GM21367 (cell line): ENCODE results near the gene AHNAK2.
"Not testable (repeated sequence)": the region's sequence is repeated elsewhere in the genome, so short reads cannot be mapped to it uniquely, and the experiment has no call there.

Experiments used
- ATAC-seq: cut with Tn5 transposase; IDR thresholded peaks from one replicate; pipeline ENCODE4 v1.9.1; 2021; ENCODE audit not compliant: unreplicated experiment

The AHNAK2 gene

DNA sequence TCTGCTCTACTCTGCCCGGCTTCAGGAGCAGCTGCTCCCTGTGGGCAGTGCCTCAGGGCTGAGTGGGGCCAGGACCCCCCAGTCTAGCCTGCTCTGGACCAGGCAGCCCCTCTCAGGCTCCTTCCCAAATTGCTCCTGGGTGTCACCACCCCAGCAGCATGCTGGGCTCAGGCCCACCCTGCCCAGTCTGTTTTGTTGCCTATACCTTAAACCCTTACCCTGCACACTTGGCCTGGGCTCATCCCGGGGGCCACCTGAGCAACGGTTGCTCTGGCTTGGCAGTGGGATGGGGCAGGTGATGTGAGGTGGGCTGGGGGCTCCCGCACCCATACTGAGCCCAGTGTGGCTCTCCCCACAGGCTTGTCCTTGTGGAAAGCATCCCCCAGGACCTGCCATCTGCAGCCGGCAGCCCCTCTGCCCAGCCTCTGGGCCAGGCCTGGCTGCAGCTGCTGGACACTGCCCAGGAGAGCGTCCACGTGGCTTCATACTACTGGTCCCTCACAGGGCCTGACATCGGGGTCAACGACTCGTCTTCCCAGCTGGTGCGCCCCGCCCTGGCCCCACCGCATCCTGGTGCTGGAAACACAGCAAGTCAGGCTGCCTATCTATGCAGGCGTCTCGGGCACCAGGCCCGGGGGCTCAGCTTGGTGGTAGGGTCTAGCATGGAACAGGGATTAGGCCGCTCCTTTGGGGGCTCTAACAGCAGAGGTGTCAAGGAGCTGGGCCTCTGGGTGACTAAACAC lies 49.6 kb downstream of the AHNAK2 start:
- ATAC-seq = no peak

DNA sequence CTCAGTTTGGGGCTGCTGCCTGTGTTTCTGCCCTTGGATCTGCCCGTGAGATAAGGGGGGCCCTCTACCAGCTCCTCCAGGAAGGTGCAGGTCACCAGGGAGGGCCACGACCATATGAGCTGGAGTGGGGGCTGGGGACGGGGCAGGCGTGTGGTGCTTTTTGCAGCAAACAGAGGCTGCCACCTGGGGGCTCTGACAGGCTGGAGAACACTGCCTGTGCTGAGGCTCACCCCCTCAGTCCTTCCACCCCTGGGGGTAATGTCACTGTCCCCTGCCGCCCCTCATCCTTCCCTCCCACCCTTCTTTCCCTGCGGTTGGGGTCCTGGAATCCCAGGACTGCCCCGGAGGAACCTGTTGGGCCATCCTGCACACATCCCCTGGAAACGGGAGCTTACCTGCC lies 50.3 kb downstream of the AHNAK2 start:
- no peak for ATAC-seq

DNA sequence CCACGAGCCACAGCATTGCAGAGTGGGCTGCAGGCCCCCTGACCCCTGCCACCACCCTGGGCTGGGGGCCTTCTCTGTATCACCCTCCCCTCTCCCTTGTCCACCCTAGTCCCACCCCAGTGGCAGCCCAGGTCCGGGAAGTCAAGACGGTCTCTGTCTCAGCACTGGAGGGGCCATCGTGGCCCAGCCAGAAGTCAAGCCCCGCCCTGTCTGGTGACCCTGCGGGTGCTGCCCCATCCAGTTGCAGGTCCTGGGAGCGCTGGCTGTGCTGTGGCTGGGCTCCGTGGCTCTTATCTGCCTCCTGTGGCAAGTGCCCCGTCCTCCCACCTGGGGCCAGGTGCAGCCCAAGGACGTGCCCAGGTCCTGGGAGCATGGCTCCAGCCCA lies 50.8 kb downstream of the AHNAK2 start:
- ATAC-seq = no peak

DNA sequence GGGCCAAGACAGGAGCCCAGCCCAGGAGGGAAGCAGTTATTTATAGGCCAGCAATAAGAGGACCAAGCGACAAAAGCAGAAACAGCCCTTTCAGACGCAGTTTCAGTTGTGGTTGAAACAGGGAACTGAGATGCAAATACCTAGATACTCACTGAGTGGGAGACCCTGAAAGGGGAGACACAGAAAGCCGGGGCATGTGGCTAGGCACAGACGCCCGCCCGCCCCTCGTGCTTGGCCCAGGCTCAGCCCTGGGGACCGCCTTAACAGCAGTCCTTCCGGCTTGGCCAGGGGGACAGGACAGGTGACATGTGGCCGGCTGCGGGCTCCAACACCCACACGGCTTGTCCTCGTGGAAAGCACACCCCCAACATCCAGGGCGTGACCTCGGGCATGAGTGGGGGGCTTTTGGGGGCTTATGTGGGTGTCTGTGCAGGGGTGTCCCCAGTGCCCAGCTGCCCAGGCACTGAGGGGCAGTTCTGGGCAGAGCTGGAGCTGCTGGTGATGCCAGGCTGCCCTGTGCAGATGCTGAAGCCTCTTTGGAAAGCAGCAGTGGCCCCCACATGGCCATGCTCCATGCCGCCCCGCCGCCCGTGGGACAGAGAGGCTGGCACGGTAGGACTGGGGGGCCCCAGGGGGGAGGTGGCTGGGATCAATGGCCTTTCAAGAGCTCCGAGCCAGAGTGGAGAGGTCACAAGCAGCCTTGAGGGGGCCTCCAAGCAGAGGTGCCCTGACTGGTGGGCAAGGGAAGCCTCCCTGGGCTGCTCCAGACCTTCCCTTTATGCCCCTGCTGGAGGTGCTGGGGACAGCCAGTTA lies 51.3 kb downstream of the AHNAK2 start:
- ATAC-seq = peak; percentile 74

DNA sequence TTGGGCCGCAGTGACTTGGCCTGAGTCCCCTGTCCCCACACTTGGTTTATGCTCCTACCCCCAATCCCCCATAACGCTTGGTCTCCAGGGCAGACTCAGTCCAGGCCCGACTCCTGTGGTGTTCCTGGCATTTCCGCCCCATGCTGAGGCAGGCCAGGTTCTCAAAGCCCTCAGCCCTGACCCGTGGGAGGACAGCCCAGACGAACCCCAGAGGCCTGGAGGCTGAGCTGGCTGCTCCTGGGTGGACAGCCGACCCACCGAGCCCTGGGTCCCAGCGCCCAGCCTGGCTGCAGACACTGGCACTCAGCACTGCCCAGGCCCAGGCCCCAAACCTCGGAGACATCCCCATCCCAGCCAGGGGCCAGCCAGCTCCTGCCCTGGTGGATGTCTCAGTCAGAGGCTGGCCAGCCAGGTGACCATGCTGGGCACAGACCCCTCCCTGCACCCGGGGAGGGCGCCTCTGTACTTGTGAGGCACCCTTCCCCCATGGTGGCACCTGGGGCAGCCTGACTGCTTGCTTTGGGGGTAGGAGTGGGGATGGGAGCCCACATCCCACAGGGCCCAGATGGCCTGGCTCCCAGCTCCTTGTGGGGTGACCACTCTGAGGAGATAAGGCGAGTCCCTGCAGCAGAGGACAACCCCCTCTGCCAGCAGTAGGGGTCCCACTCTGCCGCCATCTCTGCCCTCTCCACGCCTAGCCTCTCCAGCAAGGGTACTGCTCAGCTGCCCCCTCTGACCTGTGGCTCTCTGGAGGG lies 52.1 kb downstream of the AHNAK2 start:
- ATAC-seq = peak; percentile 6

DNA sequence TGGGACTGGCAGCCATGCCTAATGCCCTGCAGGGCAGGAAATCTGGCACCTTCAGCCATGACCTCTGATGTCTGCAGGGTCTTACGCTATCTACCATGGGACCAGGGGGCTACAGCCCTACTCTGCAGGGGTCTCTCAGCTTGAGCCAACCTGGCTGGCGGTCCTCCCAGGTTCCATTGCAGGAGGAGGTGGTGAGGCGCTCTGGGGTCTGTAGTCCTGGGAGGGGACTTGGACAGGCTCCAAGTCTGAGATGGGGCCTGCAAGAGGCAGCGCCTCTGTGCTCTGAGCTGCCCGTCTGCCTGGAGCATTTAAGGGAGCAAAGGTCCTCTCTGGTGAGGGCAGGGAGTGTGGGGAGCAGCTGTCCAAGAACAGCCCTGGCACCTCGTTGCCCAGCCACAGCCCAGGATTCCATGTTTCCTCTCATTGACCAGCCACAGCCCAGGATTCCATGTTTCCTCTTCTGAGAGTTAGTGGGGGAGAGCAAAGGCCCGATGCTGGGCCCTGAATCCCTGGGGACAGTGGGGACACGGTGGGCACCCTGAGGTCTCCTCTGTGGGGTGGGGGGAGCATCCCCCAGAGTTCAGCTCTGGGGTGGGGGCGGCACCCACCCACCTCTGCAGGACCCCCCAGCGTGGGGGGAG lies 52.8 kb downstream of the AHNAK2 start:
- ATAC-seq = no peak

DNA sequence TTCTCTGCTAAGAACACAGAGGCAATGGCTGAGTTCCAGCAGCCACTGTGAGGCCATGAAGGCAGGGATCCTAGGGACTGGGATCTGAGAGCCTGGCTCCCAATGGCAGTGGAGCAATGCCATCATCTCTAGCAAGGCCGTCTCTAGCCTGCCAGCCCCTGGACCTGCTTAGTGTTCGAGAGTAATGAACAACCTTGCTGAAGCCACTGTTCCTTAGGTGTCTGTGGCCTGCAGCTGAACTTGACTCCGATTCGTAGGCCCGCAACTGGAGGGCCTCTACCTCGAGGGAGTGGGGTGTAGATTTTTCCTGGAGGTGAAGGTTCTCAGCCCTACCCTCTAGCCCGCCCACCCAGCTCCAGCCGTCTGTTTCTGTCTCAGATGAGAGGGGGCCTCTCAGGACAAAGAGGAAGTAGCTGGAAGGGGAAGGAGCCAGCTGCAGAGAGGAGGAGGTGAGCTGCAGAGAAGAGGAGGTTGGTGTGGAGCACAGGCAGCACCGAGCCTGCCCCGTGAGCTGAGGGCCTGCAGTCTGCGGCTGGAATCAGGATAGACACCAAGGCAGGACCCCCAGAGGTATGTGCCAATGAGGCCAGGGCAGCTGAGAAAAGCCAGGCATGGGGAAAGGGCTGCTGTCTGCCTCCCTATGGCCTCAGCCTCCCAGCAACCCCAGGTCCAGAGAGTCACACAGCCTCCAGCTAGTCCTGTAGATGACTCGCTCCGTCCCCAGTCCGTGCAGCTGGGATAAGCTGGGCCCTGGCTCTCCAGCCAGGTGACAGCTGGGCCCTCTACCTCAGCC lies 53.6 kb downstream of the AHNAK2 start, which contains the start of gene PLD4:
Gene PLD4 (plus strand): TSS at position 459 of the 793 bp plus-strand sequence. CDS start 2,262 bp downstream, outside the sequence.
- ATAC-seq = no peak

DNA sequence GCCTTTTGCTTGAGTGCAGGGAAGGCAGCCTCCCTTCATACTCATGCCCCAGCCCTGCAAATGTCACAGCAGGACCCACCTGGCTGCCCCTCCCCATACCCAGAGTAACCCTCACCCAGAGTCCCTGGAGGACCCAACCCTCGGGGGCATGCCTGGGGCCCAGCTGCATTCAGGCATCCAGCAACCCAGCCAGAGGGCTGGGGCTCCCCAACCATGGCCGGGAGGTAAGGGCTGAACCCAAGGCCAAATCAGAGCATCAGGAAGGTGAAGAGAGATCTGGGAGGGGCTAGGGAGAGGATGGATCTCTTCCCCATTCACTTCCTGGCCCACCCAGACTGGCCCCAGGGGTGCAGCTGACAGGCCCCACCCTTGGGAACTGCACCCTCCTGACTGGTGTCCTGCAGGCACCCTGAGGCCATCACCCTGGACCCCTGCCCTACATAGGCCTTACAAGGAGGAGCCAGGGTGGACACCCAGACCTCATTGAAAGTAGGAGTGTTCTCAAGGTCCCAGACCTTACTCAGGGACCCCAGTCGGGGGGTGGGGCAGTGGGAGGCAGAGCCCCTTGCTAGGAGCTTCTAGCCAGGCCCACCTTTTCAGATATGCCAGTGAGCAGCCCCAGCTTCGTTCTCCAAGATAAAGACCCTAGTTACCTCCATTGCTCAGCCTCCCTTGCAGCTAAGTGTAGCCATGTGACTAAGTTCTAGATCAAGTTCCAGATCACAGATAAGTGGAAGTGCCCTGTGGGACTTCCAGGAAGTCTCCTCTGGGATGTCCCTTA lies 54.3 kb downstream of the AHNAK2 start:
- ATAC-seq = no peak

DNA sequence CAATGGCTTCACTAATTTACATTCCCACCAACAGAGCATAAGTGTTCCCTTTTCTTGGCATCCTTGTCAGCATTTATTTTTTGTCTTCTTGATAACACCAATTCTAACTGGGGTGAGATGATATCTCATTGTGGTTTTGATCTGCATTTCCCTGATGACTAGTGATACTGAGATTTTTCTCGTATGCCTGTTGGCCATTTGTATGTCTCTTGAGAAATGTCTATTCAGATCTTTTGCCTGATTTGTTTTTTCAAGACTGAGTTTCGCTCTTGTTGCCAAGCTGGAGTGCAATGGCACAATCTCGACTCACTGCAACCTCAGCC lies 58.2 kb downstream of the AHNAK2 start:
- no peak for ATAC-seq

DNA sequence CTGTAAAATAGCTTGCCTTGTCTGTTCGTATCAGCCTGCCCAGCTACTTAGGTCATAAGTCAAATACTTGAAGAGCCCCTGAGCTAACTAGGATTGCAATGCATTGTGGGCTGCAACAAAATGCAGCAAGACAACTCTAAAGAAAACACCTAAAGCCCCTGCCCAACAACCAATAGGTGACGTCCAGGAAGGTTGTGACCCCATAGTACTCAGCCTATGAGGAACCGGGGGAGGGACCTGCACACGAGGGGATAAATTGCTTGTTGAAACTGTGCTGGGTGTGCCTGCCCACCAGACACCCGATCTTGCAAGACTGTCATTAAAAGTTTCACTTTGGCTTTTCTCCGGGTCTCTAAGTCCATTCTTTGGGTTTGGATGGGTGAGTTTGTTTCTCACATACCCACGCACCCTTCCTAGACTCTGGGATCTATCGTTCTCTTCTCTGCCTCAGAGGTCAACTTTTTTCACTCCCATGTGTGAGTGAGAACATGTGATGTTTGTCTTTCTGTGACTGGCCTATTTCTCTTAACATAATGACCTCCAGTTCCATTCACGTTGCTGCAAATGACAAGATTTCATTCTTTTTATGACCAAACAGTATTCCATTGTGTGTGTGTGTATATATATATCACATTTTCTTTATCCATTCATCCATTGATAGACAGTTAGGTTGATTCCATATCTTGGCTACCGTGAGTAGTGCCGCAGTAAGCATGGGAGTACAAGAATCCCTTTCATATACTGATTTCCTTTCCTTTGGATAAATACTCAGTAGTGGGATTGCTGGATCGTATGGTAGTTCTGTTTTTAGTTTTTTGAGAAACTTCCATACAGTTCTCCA lies 58.8 kb downstream of the AHNAK2 start:
- not testable (repeated sequence) for ATAC-seq

DNA sequence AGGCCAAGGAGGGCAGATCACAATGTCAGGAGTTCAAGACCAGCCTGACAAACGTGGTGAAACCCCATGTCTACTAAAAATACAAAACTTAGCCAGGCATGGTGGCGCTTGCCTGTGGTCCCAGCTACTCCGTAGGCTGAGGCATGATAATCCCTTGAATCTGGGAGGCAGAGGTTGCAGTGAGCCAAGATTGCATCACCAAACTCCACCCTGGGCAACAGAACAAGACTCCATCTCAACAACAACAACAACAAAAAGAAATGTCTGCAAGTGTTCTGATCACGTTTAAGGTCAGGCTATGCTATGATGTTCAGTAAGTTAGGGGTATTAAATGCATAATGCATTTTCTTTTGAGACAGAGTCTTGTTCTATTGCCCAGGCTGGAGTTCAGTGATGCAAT lies 60.2 kb downstream of the AHNAK2 start:
- ATAC-seq = no peak

DNA sequence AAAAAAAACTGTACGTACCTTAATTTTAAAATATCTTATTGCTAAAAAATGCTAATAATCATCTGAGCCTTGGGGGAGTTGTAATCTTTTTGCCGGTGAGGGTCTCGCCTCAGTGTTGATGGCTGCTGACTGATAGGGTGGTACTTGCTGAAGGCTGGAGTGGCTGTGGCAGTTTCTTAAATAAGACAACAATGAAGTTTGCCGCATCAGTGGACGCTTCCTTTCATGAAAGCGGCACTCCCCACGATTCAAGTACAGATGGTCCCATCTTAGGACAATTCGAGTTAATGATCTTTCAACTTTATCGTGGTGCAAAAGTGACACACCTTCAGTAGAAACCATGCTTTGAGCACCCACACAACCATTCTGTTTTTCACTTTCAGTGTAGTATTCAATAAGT lies 61.1 kb downstream of the AHNAK2 start:
- no peak for ATAC-seq

DNA sequence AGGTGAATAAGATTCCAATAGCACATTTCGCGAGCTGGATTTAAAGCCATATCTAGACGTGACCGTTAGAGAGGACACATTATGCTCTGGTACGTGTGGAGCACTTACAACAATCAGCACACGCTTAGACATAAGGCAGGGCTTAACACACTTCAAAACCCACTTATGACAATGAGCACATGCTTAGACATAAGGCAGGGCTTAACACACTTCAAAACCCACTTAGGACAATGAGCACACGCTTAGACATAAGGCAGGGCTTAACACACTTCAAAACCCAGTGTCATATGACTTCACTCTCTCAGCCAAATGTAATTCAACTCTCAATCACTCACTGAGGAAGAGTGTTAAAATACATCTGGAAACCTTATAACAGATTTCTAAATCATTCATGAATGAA lies 64.7 kb downstream of the AHNAK2 start:
- ATAC-seq = no peak

DNA sequence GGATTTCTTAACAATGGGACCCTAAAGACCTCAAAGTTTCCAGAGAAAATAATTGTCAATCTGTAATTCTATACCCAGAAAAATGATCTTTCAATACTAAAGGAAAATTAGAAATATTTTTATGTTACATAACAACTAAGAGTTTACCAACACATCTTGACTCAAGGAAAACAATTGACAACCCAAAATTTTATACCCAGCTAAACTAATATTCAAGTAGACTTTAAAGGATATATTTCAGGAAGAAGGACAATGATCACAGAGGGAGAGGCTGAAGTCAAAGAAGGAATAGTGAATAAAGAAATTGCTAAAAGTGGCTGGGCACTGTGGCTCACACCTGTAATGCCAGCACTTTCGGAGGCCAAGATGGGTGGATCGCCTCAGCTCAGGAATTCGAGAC lies 66.1 kb downstream of the AHNAK2 start:
- ATAC-seq = no peak

DNA sequence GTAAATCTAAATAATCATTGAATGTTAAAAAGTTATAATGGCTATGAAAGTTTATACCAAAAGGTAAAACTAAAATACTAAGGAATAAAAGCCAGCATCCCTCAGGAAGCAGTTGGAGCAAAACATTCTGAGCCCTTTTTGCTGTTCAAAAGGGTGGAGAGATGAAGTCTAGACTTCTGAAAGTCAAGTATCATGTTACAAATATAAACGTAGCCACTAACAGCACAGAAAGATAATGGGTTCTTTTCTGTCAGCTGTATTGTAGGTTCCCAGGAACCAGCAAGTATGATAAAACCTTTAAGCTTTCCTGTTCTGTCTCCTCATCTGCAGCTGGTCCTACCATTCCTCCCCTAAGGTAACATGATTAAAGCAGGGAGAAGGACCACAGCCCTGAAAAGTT lies 69.9 kb downstream of the AHNAK2 start:
- no peak for ATAC-seq

DNA sequence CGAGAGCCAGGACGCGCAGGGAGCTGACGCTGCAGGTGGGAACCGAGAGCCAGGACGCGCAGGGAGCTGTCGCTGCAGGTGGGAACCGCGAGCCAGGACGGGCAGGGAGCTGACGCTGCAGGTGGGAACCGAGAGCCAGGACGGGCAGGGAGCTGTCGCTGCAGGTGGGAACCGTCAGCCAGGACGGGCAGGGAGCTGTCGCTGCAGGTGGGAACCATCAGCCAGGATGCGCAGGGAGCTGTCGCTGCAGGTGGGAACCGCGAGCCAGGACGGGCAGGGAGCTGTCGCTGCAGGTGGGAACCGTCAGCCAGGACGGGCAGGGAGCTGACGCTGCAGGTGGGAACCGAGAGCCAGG lies 72.6 kb downstream of the AHNAK2 start:
- ATAC-seq = not testable (repeated sequence)

DNA sequence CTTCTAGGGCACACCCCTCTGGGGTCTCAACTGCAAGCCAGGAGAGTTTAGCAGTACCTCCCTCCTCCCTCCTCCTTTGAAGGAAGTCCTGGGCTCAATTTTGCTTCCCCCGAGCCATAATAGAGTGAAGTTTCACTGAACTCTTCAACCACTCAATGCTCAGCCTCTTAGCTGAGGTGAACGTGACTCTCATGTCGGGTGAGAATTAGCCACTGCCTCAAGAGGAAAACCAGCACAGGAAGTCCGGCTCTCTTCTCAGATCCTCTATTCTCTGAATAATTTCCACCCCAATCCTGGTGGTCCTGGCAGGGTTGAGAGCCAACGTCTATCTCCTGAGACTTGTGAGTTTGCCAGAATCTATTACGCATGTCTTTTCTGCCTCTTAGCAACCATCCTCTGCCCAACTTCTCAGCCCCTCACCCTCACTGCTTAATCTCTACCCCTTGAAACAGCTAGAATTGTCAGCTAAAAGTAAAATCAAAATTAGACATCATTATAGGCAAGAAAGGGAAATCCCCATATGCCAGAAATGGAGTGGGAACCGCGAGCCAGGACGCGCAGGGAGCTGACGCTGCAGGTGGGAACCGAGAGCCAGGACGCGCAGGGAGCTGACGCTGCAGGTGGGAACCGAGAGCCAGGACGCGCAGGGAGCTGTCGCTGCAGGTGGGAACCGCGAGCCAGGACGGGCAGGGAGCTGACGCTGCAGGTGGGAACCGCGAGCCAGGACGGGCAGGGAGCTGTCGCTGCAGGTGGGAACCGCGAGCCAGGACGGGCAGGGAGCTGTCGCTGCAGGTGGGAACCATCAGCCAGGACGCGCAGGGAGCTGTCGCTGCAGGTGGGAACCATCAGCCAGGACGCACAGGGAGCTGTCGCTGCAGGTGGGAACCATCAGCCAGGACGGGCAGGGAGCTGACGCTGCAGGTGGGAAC lies 73.3 kb downstream of the AHNAK2 start:
- not testable (repeated sequence) for ATAC-seq

DNA sequence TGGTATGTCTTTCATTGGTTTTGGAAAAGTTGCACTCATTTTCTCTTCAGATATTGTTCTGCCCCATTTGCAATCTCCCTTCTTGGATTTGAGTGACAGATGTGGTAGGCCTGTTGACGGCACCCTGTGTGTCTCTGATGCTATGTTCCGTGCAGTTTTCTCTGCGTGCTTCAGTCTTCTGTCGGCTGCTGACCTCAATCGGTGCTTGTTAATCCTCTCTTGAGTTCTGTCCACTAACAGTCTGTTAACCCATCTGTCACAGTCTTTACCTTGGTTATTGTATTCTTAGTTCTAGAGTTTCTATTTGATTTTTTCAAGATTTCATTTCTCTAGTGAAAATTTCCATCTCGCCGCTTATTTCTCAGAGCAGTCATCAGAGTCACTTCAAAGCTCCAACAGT lies 74.2 kb downstream of the AHNAK2 start:
- ATAC-seq = no peak
